ENCODE measurements around the gene PRRT2. TPM values are rescaled to one million over a fixed set of nuclear protein-coding genes. Genes with fewer than 3 reads are reported as not detected.
"Not testable (repeated sequence)": the region's sequence is repeated elsewhere in the genome, so short reads cannot be mapped to it uniquely, and the experiment has no call there.

Gene PRRT2
- total RNA-seq, 2 donors from 2014 or later = 1.2 to 9.1 TPM

GRCh38 chr16:29825145-29826044, 13.4 kb downstream of the PRRT2 start:
- H3K36me3 Mint-ChIP-seq (ENCODE audit: low read depth) = peaks cover 59% of the 10 kb centered on the region
- peak overlapping the region; percentile 73 for H3K4me3 Mint-ChIP-seq
- no peaks in the 10 kb centered on the region for H3K27me3 Mint-ChIP-seq
- peaks cover 29% of the 10 kb centered on the region for H3K4me1 Mint-ChIP-seq
- H3K27ac Mint-ChIP-seq = peak overlapping the region; percentile 84
- ATAC-seq (replicated peaks) = peak; percentile 57
- no peaks in the 10 kb centered on the region for H3K9me3 Mint-ChIP-seq

GRCh38 chr16:29826342-29826695, 14.3 kb downstream of the PRRT2 start:
- peak overlapping the region; percentile 92 for H3K27ac Mint-ChIP-seq
- peak overlapping the region; percentile 73 for H3K4me3 Mint-ChIP-seq
- no peaks in the 10 kb centered on the region for H3K9me3 Mint-ChIP-seq
- H3K27me3 Mint-ChIP-seq = no peaks in the 10 kb centered on the region
- H3K4me1 Mint-ChIP-seq = peaks cover 29% of the 10 kb centered on the region
- peaks cover 58% of the 10 kb centered on the region for H3K36me3 Mint-ChIP-seq (ENCODE audit: low read depth)
- no peak for ATAC-seq (replicated peaks)

- peak overlapping the region; percentile 79 for H3K27ac Mint-ChIP-seq
- no peak for ATAC-seq (replicated peaks)
- H3K4me1 Mint-ChIP-seq = peaks cover 26% of the 10 kb centered on the region
- no peaks in the 10 kb centered on the region for H3K9me3 Mint-ChIP-seq
- no peaks in the 10 kb centered on the region for H3K27me3 Mint-ChIP-seq
- no peak overlapping the region for H3K4me3 Mint-ChIP-seq
- H3K36me3 Mint-ChIP-seq (ENCODE audit: low read depth) = peaks cover 73% of the 10 kb centered on the region
Measured at GRCh38 chr16:29830774-29831173, 18.8 kb downstream of the PRRT2 start.

- Mint-ChIP-seq H3K9me3 (no peaks in the 10 kb centered on the region), H3K4me3 (no peak overlapping the region), H3K27ac (peak overlapping the region; percentile 79), H3K4me1 (peaks cover 24% of the 10 kb centered on the region), H3K27me3 (no peaks in the 10 kb centered on the region), H3K36me3 (ENCODE audit: low read depth) (peaks cover 80% of the 10 kb centered on the region)
- no peak for ATAC-seq (replicated peaks)
Measured at GRCh38 chr16:29831490-29831889, 19.5 kb downstream of the PRRT2 start.

- Mint-ChIP-seq H3K4me1 (peaks cover 16% of the 10 kb centered on the region), H3K36me3 (ENCODE audit: low read depth) (peaks cover 87% of the 10 kb centered on the region), H3K27ac (peak overlapping the region; percentile 24)
- ATAC-seq (replicated peaks); H3K4me3 Mint-ChIP-seq; H3K27me3 Mint-ChIP-seq; H3K9me3 Mint-ChIP-seq: not testable (repeated sequence)
Measured at GRCh38 chr16:29833219-29833618, 21.2 kb downstream of the PRRT2 start.

- no peaks in the 10 kb centered on the region for H3K9me3 Mint-ChIP-seq
- H3K4me3 Mint-ChIP-seq = no peak overlapping the region
- H3K27ac Mint-ChIP-seq = peak overlapping the region; percentile 24
- peaks cover 95% of the 10 kb centered on the region for H3K36me3 Mint-ChIP-seq (ENCODE audit: low read depth)
- H3K4me1 Mint-ChIP-seq = peaks cover 16% of the 10 kb centered on the region
- peak; percentile 71 for ATAC-seq (replicated peaks)
- H3K27me3 Mint-ChIP-seq = no peaks in the 10 kb centered on the region
Measured at GRCh38 chr16:29834079-29834478, 22.1 kb downstream of the PRRT2 start.

GRCh38 chr16:29835926-29836325, 23.9 kb downstream of the PRRT2 start:
- no peak for ATAC-seq (replicated peaks)
- Mint-ChIP-seq H3K27ac (no peak overlapping the region), H3K4me1 (peaks cover 7% of the 10 kb centered on the region), H3K4me3 (no peak overlapping the region), H3K27me3 (no peaks in the 10 kb centered on the region), H3K9me3 (no peaks in the 10 kb centered on the region), H3K36me3 (ENCODE audit: low read depth) (peaks cover 98% of the 10 kb centered on the region)

GRCh38 chr16:29836623-29837022, 24.6 kb downstream of the PRRT2 start:
- no peak for ATAC-seq (replicated peaks)
- Mint-ChIP-seq H3K36me3 (ENCODE audit: low read depth) (peaks cover 98% of the 10 kb centered on the region), H3K4me3 (no peak overlapping the region), H3K27ac (no peak overlapping the region), H3K9me3 (no peaks in the 10 kb centered on the region), H3K4me1 (peaks cover 7% of the 10 kb centered on the region), H3K27me3 (no peaks in the 10 kb centered on the region)

- Mint-ChIP-seq H3K4me1 (peaks cover 7% of the 10 kb centered on the region), H3K9me3 (no peaks in the 10 kb centered on the region), H3K36me3 (ENCODE audit: low read depth) (peaks cover 95% of the 10 kb centered on the region), H3K27me3 (no peaks in the 10 kb centered on the region), H3K27ac (no peak overlapping the region), H3K4me3 (no peak overlapping the region)
- no peak for ATAC-seq (replicated peaks)
Measured at GRCh38 chr16:29837841-29838240, 25.8 kb downstream of the PRRT2 start.

- peak overlapping the region; percentile 65 for H3K27ac Mint-ChIP-seq
- H3K27me3 Mint-ChIP-seq = no peaks in the 10 kb centered on the region
- H3K4me1 Mint-ChIP-seq = no peaks in the 10 kb centered on the region
- peaks cover 94% of the 10 kb centered on the region for H3K36me3 Mint-ChIP-seq (ENCODE audit: low read depth)
- no peaks in the 10 kb centered on the region for H3K9me3 Mint-ChIP-seq
- no peak overlapping the region for H3K4me3 Mint-ChIP-seq
- no peak for ATAC-seq (replicated peaks)
Measured at GRCh38 chr16:29839822-29840221, 27.8 kb downstream of the PRRT2 start.

- peak overlapping the region; percentile 65 for H3K27ac Mint-ChIP-seq
- H3K4me3 Mint-ChIP-seq = no peak overlapping the region
- H3K36me3 Mint-ChIP-seq (ENCODE audit: low read depth) = peaks cover 94% of the 10 kb centered on the region
- H3K9me3 Mint-ChIP-seq = no peaks in the 10 kb centered on the region
- no peak for ATAC-seq (replicated peaks)
- H3K27me3 Mint-ChIP-seq = no peaks in the 10 kb centered on the region
- no peaks in the 10 kb centered on the region for H3K4me1 Mint-ChIP-seq
Measured at GRCh38 chr16:29840240-29840639, 28.2 kb downstream of the PRRT2 start.

GRCh38 chr16:29841631-29842030, 29.6 kb downstream of the PRRT2 start:
- Mint-ChIP-seq H3K27ac (no peak overlapping the region), H3K4me1 (no peaks in the 10 kb centered on the region), H3K27me3 (no peaks in the 10 kb centered on the region), H3K4me3 (no peak overlapping the region), H3K9me3 (no peaks in the 10 kb centered on the region), H3K36me3 (ENCODE audit: low read depth) (peaks cover 89% of the 10 kb centered on the region)
- ATAC-seq (replicated peaks) = no peak

- Mint-ChIP-seq H3K27me3 (no peaks in the 10 kb centered on the region), H3K4me3 (no peak overlapping the region), H3K9me3 (no peaks in the 10 kb centered on the region), H3K27ac (no peak overlapping the region), H3K4me1 (no peaks in the 10 kb centered on the region), H3K36me3 (ENCODE audit: low read depth) (peaks cover 87% of the 10 kb centered on the region)
- peak; percentile 29 for ATAC-seq (replicated peaks)
Measured at GRCh38 chr16:29842732-29843346, 30.8 kb downstream of the PRRT2 start.

- no peak for ATAC-seq (replicated peaks)
- no peaks in the 10 kb centered on the region for H3K4me1 Mint-ChIP-seq
- H3K36me3 Mint-ChIP-seq (ENCODE audit: low read depth) = peaks cover 87% of the 10 kb centered on the region
- peak overlapping the region; percentile 66 for H3K27ac Mint-ChIP-seq
- H3K9me3 Mint-ChIP-seq = no peaks in the 10 kb centered on the region
- no peaks in the 10 kb centered on the region for H3K27me3 Mint-ChIP-seq
- H3K4me3 Mint-ChIP-seq = no peak overlapping the region
Measured at GRCh38 chr16:29843931-29844330, 31.9 kb downstream of the PRRT2 start.
